A673 (cell line): Measurements from ENCODE around the gene FAM120AOS.

Source experiments
- CTCF ChIP-seq: fragments of 300-800, 200-600 bp; sonication (generic); conservative IDR thresholded peaks from 2 replicates; pipeline ENCODE4 v1.5.1; 2017; ENCODE audit warnings: low read depth, mild to moderate bottlenecking, antibody characterized with exemption, low read length, moderate library complexity, mixed read lengths
- EZH2 ChIP-seq: fragments of 200-600 bp; sonication (generic); IDR thresholded peaks from 2 replicates; pipeline ENCODE4 v1.6.1; 2017; ENCODE audit warnings: borderline replicate concordance, low read depth, mild to moderate bottlenecking, mixed read lengths, antibody characterized with exemption, low read length; ENCODE audit not compliant: poor library complexity, severe bottlenecking

- TF ChIP-seq CTCF = peak; percentile 34; the same call in 1 of the 2 replicates
- TF ChIP-seq EZH2 = no peak
Measured at GRCh38 chr9:93427655-93428379, 25.6 kb downstream of the FAM120AOS start.
